ENCODE measurements around the gene PIEZO1. TPM values are rescaled to one million over a fixed set of nuclear protein-coding genes. Genes with fewer than 3 reads are reported as not detected.

The PIEZO1 gene
- total and polyA plus RNA-seq, 2 donors (not counting 1 experiment from before 2014, with no cell fraction given) = 108 to 331 TPM

DNA sequence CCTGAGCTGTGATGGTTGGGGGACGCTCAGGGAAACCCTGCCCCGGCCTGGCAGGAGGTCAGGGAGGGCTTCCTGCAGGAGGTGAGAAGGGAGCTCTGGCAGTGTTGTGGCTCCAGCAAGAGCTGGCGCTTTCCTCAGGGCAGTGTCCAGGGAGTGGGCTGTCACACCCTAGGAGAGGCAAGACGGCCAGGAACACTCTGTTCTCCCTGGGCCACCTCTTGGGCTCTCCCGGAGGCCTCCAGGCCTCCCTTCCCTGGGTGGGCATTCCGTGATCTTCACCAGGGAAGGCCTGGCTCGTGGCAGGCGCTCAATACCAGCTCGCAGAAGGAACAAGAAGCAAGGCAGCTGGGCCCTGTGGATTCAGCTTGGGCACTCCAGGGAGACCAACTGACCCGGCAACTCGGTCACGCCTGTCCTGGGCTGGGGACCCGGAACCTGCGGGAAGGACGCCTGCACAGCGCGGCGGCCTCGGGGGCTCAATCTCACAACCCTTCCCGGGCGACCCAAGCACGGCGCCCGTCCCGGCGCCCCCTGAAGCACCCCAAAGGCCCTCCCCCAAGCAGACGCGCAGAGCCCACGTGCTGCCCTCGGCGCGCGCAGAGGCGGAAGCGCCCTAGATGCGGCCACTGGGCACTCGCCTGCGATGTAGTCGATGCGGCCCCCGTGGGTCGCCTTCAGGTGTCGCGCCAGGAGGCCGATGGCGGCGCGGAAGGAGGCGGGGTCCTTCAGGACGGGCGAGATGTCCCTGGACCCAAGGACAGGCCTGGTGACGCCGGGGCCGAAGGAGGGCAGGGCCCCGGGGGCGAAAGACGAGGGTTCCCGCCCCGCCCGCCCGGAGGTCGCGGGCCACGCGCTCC is 26.1 kb upstream of the PIEZO1 start:
- Mint-ChIP-seq H3K4me3 (peak overlapping the region; percentile 92), H3K9me3 (ENCODE audit: insufficient read depth) (no peaks in the 10 kb centered on the region), H3K27me3 (no peaks in the 10 kb centered on the region), H3K27ac (peak overlapping the region; percentile 96), H3K4me1 (peaks cover 19% of the 10 kb centered on the region)
- H3K9ac ChIP-seq (ENCODE audit: low read length) = peak overlapping the region; percentile 79
- intact Hi-C loops (cut with micrococcal nuclease) = loop anchor here (1.0 kb wide), 1 partner anchor 406 kb away; the partner anchor contains the start of gene ZNF778
- POLR2A ChIA-PET = interaction anchor here (0.7 to 2.3 kb wide), 7 partner anchors 10 to 406 kb away, joined by 3 to 11 read pairs (median 5); partner anchors contain the start of genes GALNS, TRAPPC2L and ZNF778
- CTCF ChIA-PET = interaction anchor here (0.9 to 3.9 kb wide), 12 partner anchors 10 to 406 kb away, joined by 3 to 23 read pairs (median 4); partner anchors contain the start of genes GALNS, TRAPPC2L and ZNF778
- peaks cover 0 to 23% of the 10 kb centered on the region in 2 experiments for H3K36me3 ChIP-seq (replicated peaks in 1 of 2; ENCODE audit: control extremely low read depth in 1 of 2, control insufficient read depth in 1 of 2, extremely low read depth in 1 of 2, insufficient read depth in 2 of 2, low read length in 1 of 2)
- H3K27me3 ChIP-seq (replicated peaks in 1 of 4; ENCODE audit: control extremely low read depth in 1 of 4, control insufficient read depth in 3 of 4, insufficient read depth in 4 of 4, low read length in 3 of 4) = no peaks in the 10 kb centered on the region
- peak; percentile 82 for DNase-seq
- no peaks in the 10 kb centered on the region for H3K9me3 ChIP-seq (ENCODE audit: control extremely low read depth in 1 of 3, control insufficient read depth in 2 of 3, insufficient read depth in 1 of 3, low read length in 2 of 3)
- H3K79me2 ChIP-seq (ENCODE audit: control insufficient read depth, insufficient read depth, low read length) = peaks cover 15% of the 10 kb centered on the region
- peak overlapping the region; percentile 99 for H3K4me2 ChIP-seq (replicated peaks; ENCODE audit: low read depth, low read length, poor library complexity, severe bottlenecking)
- H3K27ac ChIP-seq (ENCODE audit: low read length in 2 of 2) = peak overlapping the region; percentile 61 to 65
- TF ChIP-seq EZH2 (IDR thresholded peaks at IDR 0.05; ENCODE audit: borderline replicate concordance, insufficient read depth, low read depth, low read length, poor library complexity, severe bottlenecking) = no peak
- TF ChIP-seq, protein P1, sequence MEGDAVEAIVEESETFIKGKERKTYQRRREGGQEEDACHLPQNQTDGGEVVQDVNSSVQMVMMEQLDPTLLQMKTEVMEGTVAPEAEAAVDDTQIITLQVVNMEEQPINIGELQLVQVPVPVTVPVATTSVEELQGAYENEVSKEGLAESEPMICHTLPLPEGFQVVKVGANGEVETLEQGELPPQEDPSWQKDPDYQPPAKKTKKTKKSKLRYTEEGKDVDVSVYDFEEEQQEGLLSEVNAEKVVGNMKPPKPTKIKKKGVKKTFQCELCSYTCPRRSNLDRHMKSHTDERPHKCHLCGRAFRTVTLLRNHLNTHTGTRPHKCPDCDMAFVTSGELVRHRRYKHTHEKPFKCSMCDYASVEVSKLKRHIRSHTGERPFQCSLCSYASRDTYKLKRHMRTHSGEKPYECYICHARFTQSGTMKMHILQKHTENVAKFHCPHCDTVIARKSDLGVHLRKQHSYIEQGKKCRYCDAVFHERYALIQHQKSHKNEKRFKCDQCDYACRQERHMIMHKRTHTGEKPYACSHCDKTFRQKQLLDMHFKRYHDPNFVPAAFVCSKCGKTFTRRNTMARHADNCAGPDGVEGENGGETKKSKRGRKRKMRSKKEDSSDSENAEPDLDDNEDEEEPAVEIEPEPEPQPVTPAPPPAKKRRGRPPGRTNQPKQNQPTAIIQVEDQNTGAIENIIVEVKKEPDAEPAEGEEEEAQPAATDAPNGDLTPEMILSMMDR (IDR thresholded peaks at IDR 0.05) = no peak
- peaks cover 11 to 26% of the 10 kb centered on the region in 2 donors for H3K4me1 ChIP-seq (ENCODE audit: control insufficient read depth in 2 of 2, insufficient read depth in 2 of 2, low read length in 2 of 2)
- H4K20me1 ChIP-seq (ENCODE audit: control insufficient read depth, insufficient read depth, low read length, poor library complexity, severe bottlenecking) = peaks cover 39% of the 10 kb centered on the region
- WGBS (ENCODE audit: insufficient coverage) = 2% methylated on average over 65 of the region's 65 CpGs
- H3K4me3 ChIP-seq (ENCODE audit: control extremely low read depth in 1 of 5, extremely low read depth in 1 of 5, insufficient read depth in 1 of 5, low read depth in 2 of 5, low read length in 4 of 5) = peak overlapping the region; percentile 45 to 90 (median 77)
- peak; percentile 40 for ATAC-seq (ENCODE audit: low read depth)
- H2AFZ ChIP-seq (ENCODE audit: insufficient read depth, low read depth, low read length, poor library complexity, severe bottlenecking) = peak overlapping the region; percentile 78

All from B cell (primary cell).